ENCODE results near the gene SBNO2.
"Not testable (repeated sequence)": the region's sequence is repeated elsewhere in the genome, so short reads cannot be mapped to it uniquely, and the experiment has no call there.

Gene SBNO2

GRCh38 chr19:1206150-1206863 lies 32.2 kb upstream of the SBNO2 start:
- no peak for ATAC-seq

GRCh38 chr19:1205114-1206099 lies 31.3 kb upstream of the SBNO2 start, which contains the start of gene STK11:
Gene STK11 (plus strand): TSS chr19:1205778. CDS start chr19:1206914, 1,136 bp downstream.
- ATAC-seq, result peak; percentile 97

GRCh38 chr19:1200614-1201013 lies 26.5 kb upstream of the SBNO2 start:
- ATAC-seq, result not testable (repeated sequence)

- ATAC-seq, result no peak
Observed at GRCh38 chr19:1199531-1199930, 25.5 kb upstream of the SBNO2 start.

GRCh38 chr19:1189419-1189818 lies 15.4 kb upstream of the SBNO2 start:
- peak; percentile 75 to 77 for ATAC-seq

- ATAC-seq, result no peak
Observed at GRCh38 chr19:1183543-1184172, 9.6 kb upstream of the SBNO2 start.

- ATAC-seq, result no peak
Observed at GRCh38 chr19:1182727-1183126, 8.7 kb upstream of the SBNO2 start.

GRCh38 chr19:1182068-1182467 lies 8.0 kb upstream of the SBNO2 start:
- ATAC-seq, result no peak

GRCh38 chr19:1181606-1182005 lies 7.5 kb upstream of the SBNO2 start:
- ATAC-seq, result no peak

- no peak for ATAC-seq
Observed at GRCh38 chr19:1177322-1178114, 3.5 kb upstream of the SBNO2 start.

- ATAC-seq, result peak; percentile 28 to 34
Observed at GRCh38 chr19:1173159-1173844, 766 bp downstream of the SBNO2 start.

GRCh38 chr19:1172353-1173158 lies 1.5 kb downstream of the SBNO2 start:
- no peak for ATAC-seq

- ATAC-seq, result no peak
Observed at GRCh38 chr19:1171755-1172352, 2.2 kb downstream of the SBNO2 start.

- ATAC-seq, result no peak
Observed at GRCh38 chr19:1170938-1171754, 2.9 kb downstream of the SBNO2 start.

GRCh38 chr19:1169921-1170885 lies 3.9 kb downstream of the SBNO2 start:
- no peak for ATAC-seq

- no peak for ATAC-seq
Observed at GRCh38 chr19:1169411-1169791, 4.7 kb downstream of the SBNO2 start.

- no peak for ATAC-seq
Observed at GRCh38 chr19:1168572-1169410, 5.3 kb downstream of the SBNO2 start.

All from activated CD4-positive, CD25-positive, alpha-beta regulatory T cell treated with anti-CD3 and anti-CD28 coated beads, Interleukin-2, amount 50 U/mL, for 24 hours (primary cell).